Skin of body (tissue), 2 donors: ENCODE data around the gene TBL1X. TPM values are rescaled to one million over a fixed set of nuclear protein-coding genes. Genes with fewer than 3 reads are reported as not detected.

Experiments
- DNase-seq: peaks from one replicate; lab custom pipeline; 2025; lab: John Stamatoyannopoulos, UW
- total RNA-seq: library from RNA; depleted of rRNA; stranded (reverse); fragments of >200 nt; gene quantifications from one replicate; pipeline ENCODE4 v1.2.3, GENCODE V29; 2014

TBL1X gene
- total RNA-seq, 1 donor from 2014 or later: 13.2 TPM

DNA sequence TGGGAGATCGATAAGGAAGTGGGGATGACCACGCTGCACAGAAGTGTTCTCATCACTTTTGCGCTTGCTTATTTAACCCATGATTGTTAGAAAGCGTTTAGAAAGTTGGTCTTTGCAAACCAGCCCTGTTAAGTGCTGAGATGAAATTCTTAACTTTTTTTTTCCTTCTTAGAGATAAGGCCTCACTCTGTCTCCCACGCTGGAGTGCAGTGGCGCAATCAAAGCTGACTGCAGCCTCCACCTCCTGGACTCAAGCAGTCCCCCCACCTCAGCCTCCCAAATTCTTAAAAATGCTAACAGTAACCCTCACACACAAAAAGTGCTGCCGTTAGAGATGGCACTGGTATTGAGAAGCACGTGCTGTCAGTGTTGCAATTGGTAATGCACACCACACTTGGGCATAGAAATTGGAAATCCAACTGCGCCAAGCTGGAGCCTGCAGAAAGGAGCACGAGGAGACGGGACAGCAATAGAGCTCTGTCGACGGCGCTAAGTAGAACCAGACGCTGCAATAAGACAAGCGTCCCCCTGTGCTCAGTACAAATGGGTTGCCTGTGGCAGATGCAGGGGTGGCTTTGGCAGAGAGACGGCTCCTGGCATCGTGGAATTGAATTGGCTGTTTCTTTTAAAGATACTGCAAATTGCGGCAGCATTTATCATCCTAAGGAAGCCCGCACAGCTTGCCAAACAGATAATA, 113.4 kb downstream of the TBL1X start:
- DNase-seq: no peak

DNA sequence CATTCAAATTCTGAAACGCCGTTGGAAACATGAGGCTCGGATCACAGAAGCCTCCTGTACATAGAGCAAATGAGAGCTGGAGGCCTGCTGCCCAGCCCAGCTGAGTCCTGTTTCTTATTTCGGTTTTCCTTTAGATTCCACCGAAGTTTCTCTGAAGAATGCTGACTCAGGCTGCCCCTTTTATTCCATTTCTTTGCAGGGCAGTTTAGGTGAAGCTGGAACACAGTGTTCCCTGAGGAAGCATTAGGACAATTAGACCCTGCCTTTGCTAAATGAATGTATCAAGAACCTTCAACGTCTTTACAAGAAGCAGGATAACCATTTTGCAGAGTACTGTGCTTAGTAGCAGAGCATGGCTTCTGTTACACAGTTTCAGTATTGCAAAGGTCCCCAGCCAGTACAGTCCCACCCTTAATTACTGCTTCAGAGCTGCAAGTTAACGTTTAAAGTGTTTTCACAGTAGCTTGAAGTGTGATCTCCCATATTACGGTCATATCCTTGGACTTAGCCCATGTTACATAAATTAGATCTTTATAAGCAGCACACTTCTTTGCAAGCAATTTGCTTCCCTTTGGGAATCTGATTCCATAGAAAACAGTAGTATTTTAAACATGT, 117.0 kb downstream of the TBL1X start:
- DNase-seq: no peak

DNA sequence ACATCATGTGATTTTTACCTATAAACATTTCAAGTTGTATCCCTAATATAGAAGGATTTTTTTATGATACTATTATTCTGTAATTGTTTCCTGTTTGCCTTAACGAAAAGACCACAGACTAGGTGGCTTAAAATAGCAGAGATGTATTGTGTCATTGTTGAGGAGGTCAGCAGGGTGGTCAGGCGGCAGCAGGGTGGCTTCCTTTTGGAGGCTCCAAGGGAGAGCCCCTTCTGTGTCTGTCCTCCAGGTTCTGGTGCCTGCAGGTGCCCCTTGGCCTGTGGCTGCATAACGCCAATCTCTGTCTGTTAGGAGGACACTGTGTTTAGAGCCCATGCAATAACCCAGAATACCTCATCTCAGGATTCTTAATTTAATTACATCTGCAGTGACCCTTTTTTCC, 118.1 kb downstream of the TBL1X start:
- no peak for DNase-seq

DNA sequence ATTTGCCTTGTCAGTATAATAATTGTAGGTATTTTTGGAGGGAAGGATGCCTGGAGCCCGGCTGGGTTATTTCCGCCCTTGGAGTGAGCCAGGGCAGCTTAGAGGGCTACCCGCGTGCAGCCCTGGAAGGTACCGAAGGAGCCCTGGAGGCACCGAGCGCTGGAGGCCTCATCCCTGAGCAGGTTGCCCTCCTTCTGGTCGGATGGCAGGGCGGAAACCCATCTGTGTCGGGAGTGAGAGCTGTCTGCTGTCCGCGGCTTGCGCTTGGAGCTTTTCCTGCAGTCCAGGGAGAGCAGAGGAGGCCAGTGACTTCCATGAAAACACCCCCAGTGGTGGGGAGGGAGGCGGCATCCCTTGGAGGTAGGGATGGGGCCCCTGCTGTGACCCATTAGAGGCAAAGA, 122.1 kb downstream of the TBL1X start:
- DNase-seq: no peak

DNA sequence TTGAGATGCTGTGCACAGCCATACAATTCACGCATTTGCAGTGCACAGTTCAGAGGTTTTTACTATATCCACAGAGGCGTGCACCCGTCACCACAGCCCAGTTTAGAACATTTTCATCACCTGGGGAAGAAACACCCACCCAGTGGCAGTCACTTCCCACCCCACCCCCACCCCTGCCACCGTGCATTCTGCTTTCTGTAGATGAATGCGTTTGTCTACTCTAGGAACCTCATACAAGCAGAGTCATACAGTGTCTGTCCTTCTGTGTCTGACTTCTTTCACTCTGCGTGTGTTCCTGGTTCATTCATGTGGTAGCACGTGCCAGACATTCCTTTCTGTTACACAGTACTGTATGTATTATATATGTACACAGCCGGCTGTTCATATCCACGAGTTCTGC, 122.8 kb downstream of the TBL1X start:
- DNase-seq: no peak

DNA sequence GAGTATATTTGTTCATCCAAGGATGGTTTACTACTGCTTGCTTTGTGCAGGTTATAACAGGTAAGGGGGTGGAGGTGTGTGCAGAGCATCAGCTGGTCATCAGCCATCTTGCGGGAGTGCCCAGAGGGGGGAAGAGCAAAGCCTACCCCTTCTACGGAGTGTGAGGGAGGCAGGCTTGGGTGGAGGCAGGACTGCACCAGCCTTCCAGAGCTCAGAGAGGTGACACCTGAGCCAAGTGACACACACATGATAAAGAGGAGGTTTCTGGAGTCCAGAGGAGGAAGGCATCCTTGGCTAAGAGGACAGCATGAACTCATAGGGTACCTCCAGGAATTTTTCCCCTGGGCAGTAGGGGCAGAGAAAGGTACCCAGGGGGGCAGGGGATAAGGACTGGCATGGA, 126.6 kb downstream of the TBL1X start:
- DNase-seq: no peak

DNA sequence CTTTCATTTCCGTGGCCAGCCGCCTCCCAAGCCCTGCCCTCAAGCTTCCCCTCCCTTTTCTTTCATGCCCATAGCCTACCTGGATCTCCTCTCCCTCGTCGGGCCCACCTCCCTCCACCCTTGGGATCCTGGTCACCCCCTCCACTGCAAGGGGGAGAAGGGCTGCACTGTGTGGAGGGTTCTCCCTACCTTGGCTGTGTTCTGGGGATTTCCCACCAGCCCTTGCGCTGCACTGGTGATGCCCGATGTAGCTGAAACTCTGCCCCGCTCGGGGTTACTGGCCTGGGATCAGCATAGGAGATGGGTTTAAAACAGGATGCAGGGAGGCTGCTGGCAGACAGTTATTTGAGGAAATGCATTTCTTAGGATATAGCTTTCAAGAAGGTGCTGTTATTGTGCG, 128.9 kb downstream of the TBL1X start:
- DNase-seq: no peak

DNA sequence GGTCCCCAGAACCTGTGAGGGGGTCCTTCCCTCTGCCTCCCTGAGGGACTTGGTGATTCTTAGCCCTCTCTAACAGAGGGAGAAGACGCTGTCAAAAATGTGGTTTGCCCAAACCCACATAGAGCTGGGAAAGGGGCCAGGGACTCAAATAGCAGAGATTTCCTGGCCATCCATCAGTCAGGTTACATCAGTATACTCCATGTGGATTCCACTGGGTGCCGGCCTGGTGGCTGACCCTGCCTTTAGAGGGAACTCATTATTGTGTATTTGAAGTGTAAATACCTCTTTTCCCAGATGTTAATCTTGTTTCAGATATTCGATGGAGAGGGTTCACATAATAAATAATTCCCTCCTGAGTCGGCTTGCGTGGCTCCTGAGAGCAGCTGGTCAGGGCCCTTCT, 130.3 kb downstream of the TBL1X start:
- no peak for DNase-seq

DNA sequence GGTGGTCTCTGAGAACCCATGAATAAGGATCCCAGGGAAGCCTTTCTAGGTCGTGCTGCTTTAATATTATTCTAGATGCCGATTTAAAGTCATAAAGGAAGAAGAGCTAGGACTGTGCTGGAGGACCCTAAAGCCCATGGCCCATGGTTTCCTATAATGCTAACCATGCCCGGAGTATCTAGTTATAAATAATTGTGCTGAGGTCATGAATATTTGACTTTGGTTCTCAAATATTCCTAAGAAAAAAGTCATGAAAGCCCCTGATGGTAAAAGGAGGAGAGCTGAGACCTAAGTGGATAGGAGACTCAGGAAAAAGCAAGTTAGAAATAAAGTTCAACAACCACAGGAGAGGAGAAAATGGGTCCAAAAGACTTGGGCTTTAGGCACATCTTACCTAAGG, 132.0 kb downstream of the TBL1X start:
- no peak for DNase-seq

DNA sequence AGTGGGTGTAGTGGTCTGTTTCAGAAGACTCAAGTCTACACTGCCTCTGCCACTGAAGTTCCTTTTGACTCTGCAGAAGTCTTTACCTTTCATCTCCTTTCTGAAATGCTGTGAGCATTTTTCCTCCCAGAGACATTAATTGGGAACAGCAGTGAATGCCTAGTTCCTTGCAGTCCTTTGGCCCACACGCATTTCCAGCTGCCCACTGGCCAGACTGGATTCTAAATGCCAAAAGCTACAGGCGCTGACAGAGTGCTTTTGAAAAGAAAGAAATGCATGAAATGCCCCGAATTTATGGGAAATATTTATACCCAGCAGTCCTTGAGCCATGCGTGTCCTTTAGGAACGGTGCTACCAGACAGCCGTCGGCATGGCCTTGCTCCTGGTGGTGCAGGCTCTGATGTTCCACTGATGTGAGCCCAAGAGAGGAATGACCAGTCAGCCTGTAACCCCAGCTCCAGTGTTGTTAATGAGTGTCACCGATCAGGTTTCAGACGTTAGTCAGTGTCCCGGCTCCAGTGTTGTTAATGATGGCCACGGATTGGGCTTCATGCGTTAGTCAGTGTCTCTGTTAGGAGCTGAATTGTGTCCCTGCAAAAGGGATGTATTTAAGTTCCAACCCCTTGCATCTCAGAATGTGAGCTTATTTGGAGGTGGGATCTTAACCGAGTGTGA, 132.6 kb downstream of the TBL1X start:
- no peak for DNase-seq

DNA sequence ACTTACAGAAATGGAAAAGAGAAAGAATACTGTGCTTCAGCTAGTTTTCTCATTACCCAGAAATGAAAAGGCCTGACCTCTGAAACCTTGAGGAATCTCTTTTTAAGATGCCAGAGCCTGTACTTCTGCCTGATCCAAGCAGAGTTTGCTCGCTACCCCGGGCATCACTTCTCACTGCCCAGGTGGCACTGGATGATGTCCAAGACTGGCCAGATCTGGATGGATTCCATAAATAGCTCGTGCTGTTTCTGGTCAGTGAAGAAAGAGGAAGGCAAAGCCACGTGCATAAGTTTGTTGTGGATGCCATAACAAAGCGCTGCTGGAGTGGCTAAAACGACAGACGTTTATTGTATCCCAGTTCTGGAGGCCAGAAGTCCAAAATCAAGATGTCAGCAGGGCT, 133.5 kb downstream of the TBL1X start:
- no peak for DNase-seq

DNA sequence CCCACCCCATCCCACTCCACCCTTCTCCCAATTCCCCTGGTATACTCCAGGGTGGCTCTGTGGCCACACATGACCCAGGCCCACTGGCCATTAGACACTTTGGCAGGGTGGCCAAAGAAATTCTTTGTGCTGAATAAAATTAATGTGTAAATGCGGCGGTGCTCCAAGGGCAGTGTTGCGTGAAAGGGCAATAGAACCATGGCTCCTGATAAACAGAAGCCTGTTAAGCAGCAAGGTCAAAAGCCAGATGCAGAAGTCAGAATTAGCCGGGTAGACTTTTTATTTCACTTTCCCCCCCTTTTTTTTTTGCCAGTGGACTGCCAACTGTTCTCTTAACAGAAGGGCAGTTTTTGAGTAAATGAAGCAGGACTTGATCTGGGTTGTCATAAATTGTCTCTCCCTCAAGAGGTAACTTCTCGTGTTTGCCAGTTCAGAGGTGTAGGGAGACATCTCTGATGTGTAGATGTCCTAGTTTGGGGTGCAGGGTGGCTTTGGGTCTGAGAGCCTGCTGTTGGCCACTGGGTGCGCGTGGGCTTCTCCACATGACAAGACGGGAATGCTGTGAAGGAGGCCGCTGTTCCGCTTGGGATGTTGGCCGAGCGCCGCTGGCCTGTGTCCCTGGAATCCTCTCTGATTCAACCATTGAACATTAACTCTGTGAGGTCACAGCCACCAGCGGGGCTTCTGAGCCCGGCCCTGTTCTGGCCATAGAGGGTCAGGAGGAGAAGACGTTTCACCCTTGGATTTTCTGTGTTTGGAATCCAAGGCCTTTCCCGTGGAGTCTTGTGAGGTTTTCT, 139.5 kb downstream of the TBL1X start:
- no peak for DNase-seq

DNA sequence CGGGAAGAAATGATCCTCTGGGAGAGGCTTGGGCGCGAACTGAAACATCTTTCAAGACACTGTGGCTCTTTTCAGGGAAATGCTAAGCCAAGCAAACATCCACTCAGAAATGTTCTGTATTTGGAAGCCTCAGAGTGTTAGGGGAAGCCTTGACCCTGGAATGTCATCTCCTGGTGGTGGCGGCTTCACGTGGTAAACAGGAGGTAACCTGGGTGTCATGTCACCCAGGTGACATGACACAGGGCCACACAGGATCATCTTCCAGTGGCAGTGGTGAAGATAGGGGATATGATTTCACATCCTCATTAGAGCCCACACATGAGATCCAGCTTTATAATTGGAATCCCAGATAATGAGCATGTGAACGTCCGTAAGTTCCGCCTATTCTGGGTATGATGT, 140.0 kb downstream of the TBL1X start:
- no peak for DNase-seq

DNA sequence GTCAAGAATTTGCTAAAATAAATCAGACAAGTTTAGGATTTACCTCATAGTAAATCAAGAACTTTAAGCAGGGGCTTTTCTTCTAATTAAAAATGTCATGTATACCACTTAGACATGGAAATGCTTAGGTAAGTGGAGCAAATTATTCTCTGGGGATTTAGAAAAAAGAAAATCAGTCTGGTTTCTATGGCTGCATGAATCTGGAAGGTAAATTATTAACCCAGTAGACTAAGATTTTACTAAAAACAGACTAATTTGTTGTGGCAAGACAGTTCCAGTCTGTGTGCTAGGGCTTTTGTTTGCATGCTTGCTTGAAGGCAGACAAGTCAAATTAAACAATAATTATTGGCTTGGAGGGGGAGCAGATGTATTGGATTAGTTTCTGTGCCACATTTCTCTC, 140.6 kb downstream of the TBL1X start:
- no peak for DNase-seq

DNA sequence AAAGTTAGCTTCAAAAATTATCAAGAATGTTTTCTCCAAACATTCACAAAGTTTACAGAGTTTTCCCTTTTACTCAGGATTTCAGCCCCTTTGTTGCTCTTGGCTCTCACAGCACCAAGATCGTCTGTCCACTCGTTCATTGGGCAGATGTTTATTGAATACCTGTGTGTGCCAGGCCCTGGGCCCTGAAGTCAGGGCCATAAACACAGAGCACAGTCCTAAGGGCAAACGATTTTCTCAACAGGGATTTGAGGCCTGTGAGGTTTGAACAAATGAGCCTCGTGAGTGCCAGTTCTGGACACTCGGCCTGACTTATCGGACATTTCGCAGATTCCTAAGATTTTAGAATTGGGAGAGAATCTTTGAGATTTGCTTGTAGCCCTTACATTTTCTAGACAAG, 142.1 kb downstream of the TBL1X start:
- DNase-seq: no peak

DNA sequence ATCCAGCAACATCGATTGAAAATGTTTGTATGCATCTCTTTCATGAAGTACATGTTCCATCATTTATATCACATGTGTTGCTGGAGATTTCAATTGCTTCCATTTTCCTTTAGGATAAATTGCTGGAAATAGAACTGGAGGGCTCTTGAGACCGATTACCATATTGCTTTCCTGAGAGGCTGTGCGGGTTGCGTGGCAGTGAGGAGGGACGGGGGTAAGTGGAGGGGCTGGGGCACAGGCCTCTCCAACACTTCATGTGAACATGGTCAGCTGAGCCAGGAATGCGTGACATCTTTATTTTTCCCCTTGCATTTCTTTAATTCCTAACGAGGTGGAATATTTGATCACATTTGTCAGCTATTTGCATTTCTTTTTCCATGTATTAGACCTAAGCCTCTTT, 144.6 kb downstream of the TBL1X start:
- no peak for DNase-seq

DNA sequence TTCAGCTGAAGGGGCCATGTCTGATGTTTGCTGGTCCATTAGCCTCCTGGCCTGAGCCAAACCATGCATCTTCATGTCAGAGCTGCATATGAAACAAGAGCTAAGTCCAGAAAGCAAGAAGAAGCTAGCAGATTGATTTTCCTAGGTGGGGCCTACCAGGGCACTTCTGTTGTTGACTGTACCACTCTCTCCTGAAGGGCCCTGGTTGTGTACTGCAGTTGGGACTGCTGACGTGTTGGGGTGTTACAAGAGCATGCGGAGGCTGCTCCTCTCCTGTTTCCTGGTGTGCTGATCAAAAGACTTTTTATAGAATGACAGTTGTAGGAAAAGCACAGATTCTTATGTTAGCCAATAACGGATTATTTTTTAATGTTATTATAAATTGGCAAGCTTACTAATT, 145.1 kb downstream of the TBL1X start:
- DNase-seq: no peak

DNA sequence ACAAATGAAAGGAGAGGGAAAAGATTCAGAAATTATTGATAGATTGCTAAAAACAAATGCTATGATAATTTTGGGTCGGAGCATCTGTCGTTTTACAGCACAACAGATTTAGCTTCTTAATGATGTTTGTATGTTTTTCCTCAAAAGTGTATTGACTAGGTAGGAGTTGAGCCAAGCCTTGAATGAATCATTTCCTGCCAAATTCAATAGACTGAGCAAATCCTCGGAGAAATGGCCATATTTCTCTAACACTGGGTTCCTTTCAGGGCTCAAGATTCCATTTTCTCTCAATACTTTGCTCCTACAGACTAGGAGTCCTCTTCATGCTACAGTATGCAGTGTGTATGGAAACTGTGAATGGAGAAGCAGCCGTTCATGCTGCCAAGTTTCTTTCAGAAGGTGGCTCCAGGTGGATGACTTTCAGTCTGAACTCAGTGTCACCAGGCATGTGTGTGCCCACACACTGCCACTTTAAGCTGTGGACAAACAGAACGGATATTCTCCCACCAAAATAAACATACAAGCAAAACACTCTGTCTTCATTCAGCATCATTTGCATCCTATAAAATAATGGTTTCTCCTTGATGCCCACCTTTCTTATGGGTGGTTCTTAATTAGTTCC, 146.0 kb downstream of the TBL1X start:
- DNase-seq: no peak

DNA sequence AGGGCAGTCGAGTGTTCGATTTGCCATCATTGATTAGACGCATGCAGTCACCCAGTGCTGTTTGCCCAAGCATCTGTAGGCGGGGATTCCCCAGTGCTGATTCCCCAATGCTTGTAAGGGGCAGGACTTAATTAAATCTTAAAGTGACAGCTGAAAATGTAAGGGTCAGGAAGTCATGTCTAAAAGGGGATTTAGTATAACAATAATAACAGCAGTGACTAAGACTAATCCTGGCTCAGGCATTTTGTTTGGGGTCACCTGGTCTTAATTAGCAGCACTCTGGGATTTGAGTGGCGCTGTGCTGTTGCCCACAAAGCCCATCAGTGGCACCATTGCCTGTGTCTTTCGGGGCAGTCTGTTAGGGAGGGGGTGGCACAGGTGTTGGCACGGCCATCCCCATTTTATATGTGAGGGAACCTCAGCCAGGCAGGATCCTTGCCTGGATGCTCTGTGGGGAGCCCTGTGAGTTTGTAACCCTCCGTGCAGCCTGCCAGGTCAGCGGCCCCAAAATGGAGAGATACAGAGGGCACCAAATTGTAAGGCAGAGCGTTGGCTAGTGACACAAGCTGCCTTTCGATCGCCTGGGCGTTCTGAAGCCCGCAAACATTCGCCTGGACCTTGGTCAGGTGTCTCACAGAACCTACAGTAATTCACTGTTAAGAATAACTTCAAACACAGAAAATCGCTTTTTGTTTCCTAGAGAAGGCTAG, 146.7 kb downstream of the TBL1X start:
- DNase-seq: no peak

DNA sequence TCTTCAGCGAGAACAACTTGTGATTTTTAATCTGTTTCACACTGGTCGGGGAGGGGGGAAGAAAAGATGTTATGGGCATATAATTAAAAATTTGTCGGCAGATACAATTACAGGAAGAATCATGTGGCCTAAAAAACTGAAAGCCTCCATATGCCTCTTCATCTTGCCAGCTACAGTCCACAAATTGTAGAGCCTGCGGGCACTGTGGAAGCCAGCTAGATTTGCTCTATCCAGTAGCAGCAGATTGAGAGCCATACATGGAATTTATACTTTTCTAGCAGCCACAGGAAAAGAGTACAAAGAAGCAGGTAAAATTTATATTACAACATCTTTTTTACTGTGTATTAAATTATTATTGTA, 147.3 kb downstream of the TBL1X start:
- no peak for DNase-seq

DNA sequence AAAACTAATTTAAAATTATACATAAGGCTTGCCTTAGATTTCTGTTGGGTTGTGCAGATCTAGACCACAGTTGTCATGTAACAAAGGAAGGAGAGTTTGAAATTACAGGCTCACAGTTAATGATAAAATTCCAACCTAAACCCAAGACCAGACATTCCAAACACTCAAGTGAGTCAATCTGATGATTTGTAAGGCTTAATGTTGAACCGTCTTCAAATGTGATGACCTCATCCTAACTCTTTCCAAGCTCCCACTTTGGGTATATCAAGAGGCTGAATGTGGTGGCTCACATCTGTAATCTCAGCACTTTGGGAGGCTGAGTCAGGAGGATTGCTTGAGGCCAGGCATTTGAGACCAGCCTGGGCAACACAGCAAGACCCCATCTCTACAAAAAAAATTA, 149.2 kb downstream of the TBL1X start:
- no peak for DNase-seq
